ENCODE measurements around the gene RIPK4.
A peak's percentile ranks its signal among the peaks of the same experiment; 100 is the strongest.
"Not testable (repeated sequence)": the region's sequence is repeated elsewhere in the genome, so short reads cannot be mapped to it uniquely, and the experiment has no call there.

Gene RIPK4

DNA sequence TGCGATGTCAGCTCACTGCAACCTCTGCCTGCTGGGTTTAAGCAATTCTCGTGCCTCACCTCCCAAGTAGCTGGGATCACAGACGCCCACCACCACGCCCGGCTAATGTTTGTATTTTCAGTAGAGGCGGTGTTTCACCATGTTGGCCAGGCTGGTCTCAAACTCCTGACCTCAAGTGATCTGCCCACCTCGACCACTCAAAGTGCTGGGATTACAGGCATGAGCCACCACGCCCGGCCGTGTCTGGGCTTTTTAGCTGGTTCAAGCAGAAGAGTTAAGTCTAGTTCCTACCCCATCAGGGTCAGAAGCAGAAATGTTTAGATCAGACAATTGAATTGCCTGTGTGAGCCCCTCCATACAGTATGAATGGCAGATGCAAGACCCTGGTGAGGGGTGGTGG lies 27.7 kb upstream of the RIPK4 start:
- DNase-seq: no peak

DNA sequence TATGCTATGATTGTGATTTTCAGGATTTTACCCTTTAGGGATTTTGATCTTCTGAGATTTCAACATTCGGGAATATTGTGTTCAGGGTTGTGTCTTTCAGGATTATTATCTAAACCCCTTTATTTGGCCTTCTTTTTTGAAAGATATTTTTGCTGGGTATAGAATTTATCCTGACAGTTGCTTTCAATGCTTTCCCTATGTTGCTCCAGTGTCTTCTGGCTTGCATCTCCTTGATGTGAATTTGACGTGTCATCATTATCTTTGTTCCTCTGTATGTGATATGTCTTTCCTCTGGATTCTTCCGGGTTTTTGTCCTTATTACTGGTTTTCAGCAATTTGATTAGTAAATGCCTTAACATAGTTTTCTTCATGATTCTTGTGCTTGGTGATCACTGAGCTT lies 25.9 kb upstream of the RIPK4 start:
- no peak for DNase-seq

DNA sequence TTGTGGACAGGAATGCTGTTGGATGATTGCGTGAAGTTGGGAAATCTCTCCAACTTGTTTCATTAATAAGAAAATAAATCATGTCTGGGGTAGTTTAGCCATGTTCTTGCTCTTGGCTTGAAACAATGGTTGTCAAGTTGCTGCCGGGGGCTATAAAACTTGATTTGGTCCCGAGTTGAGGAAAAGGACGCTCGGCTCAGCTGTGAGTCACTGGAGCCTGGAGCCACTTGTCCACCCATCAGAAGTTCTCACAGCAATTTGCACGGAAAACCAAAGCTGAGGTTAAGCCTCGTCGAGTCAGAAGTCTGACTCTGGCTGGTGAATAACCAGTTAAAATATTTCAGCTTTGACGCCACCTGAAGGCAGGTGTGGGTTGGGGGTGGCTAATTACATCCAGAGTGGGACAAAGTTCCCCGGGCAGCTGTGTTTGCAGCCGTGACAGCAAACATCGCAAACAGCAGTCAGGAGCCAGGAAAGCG lies 19.7 kb upstream of the RIPK4 start:
- DNase-seq: no peak

DNA sequence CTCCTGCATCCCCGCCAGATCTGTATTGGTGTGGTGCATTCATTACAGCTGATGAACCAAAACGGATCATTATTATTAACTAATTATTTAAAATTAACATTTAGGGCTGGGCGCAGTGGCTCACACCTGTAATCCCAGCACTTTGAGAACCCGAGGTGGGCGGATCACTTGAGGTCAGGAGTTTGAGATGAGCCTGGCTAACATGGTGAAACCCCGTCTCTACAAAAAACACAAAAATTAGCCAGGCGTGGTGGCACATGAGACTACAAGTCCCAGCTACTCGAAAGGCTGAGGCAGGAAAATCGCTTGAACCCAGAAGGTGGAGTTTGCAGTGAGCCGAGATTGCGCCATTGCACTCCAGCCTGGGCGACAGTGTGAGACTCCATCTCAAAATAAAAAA lies 18.4 kb upstream of the RIPK4 start:
- not testable (repeated sequence) for DNase-seq

DNA sequence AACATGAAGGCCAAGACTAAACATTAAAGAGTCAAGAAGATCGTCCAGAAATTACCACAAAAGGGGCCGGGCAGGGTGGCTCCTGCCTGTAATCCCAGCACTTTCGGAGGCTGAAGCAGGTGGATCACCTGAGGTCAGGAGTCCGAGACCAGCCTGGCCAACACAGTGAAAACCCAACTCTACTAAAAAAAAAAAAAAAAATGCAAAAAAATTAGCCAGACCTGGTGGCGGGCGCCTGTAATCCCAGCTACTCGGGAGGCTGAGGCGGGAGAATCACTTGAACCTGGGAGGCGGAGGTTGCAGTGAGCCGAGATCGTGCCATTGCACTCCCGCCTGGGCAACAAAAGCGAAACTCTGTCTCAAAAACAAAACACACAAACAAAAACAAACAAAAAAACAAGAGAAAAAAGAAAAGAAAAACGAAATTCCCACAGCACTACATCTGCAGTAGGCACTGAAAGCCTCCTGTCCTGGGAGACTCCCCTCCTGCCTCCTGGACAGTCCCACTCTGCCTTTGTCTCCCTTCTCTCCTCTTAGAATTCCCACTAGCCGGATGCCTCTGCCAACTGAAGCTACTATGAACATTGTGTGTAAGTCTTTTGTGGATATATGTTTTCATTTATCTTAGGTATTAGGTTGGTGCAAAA lies 17.7 kb upstream of the RIPK4 start:
- DNase-seq: no peak

DNA sequence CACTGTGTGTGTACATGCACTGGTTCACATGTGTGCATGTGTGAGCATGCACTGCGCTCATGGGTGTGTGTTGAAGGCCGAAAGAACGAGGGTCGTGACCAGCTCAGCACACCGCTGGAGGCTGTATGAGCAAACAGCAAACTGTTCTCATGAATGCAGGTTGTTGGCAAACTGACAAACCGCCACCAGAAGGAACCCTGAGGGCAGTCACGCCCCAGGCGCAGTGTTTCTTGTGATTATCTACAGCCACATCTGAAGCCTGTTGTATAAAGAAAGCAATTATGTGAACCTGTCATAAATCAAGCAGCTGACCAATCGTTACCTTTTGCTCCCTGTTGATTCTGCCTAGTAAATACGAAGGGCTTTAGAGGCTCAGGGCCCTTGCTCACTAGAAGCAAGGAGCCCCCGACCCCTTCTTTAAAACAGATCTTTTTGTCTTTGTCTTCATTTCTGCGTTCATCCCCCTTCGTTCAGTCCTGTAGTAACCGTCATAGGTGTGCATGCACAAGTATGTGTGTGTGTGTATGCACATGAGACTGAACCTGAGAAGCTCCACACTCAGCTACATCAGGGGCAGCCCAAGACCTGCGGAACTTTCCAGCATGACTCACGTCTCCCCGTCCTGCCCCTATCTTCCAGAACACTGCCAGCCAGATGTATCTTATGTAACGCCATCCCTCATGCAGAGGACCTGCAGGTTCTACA lies 16.8 kb upstream of the RIPK4 start:
- peak; percentile 47 for DNase-seq

DNA sequence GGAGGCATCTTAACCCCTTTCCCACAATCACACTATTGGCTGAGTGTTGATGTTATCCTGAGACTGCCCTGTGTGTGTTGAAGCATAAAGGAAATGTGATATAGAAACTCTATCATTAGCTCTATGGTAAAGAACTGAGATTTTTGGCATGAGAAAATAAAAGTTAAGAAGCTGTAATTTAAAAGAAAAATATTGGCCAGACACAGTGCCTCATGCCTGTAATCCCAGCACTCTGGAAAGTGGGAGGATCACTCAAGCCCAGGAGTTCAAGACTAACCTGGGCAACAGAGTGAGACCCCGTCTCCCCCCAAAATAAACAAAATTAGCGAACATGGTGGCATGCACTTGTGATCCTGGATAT lies 14.2 kb upstream of the RIPK4 start:
- DNase-seq: no peak

DNA sequence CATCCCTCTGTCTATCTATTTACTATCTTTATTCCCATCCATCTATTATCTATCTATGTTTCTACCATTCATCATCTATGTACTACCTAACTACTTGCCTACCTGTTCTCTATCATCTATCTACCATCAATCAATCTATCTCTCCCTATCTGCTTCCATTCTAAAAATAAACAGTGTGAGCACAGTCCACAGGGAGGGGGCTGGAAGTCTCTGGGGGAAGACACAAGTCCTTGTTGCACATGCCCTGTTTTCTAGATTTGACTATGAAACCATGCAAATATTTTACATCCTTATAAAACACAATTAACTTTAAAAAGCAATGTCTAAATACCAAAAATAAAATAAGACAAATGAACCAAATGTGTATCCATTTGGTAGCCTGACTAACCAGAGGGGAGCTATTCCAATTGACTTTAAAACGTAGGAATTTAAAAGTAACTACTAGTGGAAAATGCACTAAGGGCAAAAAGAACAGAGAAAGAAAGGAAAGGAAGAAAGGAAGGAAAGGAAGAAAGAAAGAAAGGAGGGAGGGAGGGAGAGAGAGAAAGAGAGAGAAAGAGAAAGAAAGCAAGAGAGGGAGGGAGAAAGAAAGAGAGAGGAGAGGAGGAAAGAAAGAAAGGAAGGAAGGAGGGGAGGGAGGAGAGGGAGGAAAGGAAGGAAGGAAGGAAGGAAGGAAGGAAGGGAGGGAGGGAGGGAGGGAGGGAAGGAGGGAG lies 13.6 kb upstream of the RIPK4 start:
- DNase-seq: no peak

DNA sequence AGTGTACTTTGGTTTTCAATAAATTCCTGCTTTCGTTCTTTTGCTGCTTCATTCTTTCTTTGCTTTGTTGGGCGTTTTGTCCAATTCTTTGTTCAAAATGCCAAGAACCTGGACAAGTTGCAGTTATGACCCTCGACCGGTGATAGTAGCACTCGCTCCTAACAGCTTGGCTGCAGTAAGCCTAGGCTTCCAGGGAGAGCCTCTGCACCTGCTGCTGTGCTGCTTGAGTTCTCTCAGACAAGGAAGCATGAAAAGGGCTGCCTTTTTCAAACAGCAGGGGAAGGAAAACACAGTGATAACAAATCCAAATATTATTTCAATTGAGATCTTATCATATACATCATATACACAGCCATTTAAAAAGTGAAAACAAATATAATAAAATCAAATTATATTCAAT lies 12.8 kb upstream of the RIPK4 start:
- peak; percentile 15 for DNase-seq

DNA sequence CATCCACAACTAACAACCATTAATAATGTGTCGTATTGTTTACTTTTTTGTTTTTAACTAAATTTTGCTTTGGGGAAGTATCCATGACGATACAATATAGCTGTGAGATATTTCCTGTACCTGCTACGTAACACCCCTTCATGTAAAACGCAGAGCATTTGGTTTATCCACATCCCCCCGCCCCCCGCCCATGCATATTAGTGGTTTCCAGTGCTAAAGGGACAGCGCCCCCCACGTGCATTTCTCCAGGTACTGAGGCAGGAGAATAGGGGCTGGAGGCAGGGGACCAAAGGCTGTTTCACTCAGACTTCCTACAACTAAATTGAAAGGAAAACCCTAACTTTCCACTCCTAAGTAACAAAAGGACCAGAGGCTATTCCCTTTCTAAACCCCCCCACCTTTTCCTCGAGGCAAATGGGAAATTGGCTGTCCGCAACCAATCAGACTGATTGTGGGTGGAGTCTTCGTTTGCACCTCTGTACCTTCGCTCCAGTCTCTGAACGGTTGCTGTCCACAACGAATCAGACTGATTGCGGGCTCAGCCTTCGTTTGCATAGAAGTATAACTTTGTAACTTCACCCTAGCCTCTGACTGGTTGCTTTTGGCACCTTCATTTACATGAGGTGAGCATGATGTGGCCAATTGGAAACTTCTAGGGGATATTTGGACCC lies 12.2 kb upstream of the RIPK4 start:
- no peak for DNase-seq

DNA sequence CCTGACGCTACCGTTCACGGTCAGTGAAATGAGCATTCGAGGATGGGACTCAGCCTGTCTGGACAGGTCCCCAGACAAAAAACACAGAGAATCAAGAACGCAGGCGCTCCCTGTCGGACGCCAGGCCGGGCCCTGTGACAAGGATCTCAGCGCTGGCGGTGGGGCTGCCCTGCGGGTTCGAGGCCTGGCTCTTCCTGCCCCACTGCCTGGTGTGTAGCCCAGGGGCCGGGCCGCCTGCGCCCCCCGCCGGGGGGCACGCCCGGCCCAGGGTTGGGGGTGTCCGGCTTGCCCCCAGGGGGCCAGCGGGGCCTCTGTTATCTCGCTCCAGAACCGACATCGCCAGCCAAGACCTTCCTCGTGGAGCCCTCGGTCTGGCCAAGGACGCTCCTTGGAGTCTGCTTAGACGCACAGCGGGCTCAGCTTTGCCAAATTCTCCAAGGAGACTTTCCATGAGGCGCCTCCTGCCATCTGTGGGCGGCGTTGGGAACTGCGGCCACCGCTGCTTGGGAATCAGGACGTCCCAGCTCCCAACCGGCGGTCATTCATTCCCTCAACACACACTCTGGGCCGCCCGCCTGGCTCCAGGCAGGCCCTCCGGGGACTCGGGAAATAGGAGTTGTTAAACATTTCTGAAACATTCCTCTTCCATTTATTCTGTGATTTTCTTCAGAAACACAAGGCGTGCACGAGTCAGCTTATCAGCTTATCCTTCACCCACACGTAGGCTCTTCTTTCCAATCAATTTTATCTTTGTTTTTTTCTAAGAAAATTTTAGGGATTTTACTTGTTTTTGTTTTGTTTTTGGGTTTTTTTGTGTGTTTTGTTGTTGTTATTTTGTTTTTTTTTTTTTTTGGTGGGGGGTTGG lies 11.3 kb upstream of the RIPK4 start:
- DNase-seq: peak; percentile 43

DNA sequence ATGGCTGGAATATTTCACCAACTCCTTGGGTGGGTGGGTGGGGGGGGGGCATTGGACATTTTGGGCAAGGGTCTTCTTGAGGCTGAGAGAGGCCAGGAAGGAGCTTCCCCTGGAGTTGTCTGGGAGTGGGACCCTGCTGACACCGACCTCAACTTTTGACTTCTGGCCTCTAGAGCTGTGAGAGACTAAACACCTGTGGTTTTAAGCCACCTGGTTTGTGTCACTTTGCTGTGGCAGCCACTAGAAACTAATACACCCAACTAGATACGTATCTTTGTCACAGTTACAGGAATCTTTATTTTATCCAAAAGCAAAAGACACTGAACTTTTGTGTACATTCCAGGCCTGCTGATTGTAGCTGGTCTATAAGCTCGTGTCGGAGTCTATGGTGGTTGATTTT lies 9.9 kb upstream of the RIPK4 start:
- DNase-seq: no peak

DNA sequence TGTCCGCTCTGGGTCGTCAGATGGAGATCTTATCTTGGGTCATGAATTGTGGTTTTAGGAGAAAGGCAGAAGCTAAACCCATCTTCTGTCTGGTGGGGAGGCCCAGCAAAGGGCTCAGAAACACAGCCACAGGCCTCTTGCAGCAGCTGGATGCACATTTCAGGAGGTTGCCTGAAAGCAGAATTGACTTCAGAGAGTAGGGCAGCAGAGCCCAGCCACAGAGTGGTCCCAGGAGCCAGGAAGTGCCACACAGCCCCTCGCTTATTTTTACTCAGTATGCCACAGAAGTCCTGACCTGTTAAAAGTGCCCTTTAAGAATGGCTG lies 8.3 kb upstream of the RIPK4 start:
- no peak for DNase-seq

DNA sequence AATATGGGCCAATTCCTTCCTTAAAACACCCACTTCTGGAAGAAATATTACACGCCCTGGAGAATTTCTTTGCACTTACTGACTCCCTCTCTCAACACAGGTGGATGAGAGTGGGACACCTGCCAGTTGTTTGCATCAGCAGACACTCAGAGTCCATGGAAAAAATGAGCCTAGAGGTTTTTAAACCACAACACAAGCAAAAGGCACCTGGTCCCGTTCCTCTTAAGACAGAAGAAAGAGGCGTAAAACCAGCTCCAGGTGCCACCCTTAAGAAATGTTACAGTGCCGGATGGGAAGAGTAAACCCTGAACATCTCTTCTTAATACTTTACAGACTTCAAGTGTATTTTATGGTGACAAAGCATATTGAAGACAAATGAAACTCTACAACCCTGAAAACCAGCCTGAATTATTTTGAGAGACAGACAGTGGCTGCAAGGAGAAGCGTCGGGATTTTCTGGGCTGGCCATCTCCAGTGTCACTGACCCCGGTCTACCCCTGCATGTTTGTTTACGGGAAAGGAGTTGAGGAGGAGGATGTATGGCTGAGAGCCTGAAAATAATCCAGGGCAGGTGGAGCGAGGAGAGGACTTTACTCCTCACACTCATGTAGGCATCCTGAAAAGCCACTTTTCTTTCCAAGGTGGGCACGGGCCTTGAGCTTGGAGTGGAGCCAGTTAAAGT lies 7.8 kb upstream of the RIPK4 start:
- DNase-seq: no peak

DNA sequence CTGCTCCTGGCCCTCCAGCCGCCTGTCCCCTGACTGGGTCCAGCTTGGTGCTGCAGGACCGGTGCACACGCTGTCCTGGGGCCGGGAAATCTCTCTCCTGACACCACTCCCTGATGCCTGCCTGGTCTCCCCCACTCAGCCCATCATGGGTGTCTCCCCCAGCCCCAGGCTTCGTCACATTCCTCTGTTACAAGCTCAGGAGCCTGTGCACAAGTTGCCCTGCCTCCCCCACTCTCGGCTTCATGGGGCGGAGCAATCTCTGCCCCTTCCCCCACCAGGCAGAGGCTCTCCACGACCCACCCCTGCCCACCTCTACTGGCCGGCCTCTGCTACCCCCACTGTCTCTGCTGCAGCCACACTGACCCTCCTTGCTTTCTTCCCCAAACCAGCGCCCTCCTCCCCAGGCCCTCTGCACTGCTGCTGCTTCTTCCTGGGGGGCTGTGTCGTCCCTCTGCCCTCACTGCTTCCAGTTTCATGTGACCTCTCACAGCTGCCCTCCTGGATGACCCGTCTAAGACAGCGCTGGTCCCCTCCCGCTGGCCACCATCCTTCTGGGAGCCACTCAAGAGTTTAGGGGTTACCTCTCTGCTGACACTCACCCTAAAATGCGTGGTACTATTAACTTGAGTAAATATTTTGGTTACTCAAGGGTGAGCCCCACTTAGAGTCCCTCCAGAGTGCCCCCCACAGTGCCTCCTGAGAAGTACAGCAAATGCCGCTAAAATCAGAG lies 5.7 kb upstream of the RIPK4 start:
- DNase-seq: no peak

DNA sequence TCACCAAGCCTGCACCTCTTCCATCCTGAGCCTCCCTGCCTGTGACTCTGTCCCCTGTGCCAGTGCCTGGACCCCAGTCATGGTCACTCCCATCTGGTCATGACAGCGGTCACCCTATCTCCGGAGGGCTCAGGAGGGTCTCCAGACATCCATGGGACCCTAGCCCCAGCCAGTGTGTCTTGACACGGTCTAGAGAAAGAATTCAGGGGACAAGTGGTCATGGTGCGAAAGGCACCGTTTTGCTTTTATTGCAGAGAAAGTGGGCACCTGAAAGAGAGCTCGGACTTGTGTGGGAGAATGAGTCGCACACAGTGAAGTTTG lies 4.7 kb upstream of the RIPK4 start:
- no peak for DNase-seq

DNA sequence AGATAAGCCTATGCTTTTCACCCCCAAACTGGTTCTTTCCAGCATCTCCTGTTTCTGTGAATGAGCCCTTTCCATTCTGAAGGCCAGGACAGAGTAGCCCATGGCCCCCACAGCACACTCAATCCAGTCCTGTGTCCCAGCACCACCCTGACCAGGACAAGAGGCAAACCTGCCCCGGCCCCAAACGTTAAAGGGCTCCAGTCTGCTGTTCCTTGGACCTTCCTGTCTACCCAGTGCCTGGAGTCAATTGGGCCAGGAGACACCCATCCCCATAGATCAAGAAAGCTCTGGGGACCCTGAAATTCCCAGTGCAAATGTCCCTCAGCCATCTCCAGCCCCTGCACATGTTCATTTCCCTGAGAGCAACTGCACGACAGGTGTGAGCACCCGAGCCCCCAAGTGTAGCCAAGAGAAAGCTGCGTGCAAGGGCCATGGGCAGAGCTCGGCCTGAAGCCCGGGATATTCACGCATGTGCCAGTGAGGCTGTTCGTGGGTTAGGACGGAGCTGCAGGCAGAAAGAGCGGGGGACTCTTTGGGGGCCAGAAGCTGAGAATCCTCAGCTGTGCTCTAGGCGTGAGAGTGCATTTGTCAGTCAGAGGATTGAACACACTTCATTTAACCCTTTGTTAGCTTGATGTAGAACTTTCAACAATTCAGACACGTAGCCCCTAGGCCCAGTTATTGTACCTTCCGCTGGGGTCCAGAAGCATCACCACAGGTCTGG lies 4.2 kb upstream of the RIPK4 start:
- no peak for DNase-seq

DNA sequence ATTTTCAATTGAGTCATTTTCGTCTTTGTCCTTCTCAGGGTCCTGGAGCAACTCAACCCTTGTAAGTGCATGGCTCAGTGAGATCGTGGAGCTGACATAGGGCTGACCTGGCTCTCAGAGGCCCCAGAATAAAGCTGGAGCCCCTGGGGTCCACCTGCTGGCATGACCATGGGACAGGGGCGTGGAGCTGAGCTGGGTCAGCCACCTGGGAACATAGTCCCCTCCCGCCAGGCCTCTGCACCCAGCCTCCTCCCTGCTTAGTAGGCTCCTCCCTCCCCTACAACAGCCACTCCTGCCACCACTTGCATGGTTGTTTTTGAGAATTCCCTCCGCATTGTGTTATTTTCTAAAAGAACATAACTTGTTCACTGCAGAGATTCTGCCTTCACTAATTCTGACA lies 3.1 kb upstream of the RIPK4 start:
- no peak for DNase-seq

DNA sequence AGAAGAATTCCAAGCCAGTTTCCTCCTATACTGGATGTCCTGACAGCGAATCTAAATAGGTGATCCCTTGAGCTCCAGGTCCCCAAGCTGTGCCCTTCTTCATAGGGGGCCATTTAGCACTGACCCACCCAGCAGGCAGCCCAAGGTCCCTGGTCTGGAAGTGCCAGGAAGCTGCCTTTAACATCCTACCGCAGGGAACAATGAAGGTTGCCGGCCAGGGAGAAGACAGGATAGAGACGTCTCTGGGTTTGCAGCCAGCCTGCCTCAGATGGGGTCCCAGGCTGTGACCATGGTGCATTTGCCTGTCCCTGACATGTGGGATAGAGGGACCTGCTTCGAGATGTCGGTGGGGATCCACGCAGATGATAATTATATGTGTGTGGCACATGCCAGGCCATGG lies 2.7 kb upstream of the RIPK4 start:
- DNase-seq: no peak

DNA sequence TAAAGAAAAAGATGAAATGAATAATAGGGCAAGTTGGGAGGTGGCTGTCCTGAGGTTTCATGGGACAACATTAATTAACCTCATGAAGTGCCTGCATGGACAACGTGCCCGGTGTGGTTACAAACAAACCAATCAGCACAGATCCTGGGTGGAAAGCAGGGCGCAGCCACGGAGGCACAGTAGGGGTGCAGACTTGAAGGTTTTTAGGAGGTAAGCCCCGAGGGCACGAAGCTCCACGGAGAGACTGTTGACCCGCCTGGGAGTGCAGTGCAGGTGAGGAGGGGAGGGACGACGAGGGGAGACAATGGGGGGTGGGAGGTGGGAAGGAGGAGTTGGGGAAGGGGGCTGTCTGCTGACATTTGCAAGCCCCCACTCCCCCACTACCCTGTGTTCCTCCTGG lies 2.3 kb upstream of the RIPK4 start:
- DNase-seq: no peak

DNA sequence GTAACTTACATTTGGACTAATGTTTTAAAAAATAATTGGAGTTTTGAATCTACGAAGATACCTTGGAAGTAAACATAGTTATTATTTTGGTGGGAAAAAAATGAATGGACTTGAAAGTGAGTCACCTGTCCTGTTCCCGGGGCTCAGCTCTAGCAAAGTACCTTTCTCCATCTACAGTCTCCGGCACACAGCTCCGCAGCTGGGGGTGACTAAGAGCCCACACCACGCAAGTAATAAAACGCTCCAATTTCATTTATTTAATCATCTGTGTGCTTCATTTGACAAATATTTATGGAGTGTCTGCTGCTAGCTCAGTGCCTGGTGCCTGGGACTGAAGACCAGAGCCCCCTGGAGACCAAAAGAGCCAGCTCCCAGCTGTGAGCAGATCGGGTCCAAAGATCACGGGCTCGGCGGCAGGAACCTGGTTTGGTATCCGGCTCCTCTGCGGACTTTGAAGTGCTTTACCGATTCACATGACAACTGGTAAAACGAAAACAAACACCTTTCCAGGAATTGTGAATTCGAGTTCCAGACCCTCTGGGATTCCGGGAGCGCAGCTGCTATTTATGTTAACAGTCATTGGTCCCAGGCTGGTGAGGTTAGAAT lies 1.7 kb upstream of the RIPK4 start:
- peak; percentile 79 for DNase-seq
